Peyer's patch (tissue), 4 donors: ENCODE measurements around the gene NFE2L1. TPM values are rescaled to one million over a fixed set of nuclear protein-coding genes. Genes with fewer than 3 reads are reported as not detected.
"Not testable (repeated sequence)": the region's sequence is repeated elsewhere in the genome, so short reads cannot be mapped to it uniquely, and the experiment has no call there.

Experiments used
- DNase-seq, 3 donors: peaks; one replicate each; pipeline ENCODE4 v3.0.0-alpha.2; 2017 to 2019
- H3K27ac ChIP-seq, 4 donors: fragments of 200-600 bp; sonication (generic); one replicate each; pipeline ENCODE4 v1.5.1; 2016 to 2019
- H3K27me3 ChIP-seq, 2 donors: fragments of 200-600 bp; sonication (generic); one replicate each; pipeline ENCODE4 v1.5.1; 2019
- H3K36me3 ChIP-seq, 3 donors: fragments of 200-600 bp; sonication (generic); one replicate each; pipeline ENCODE4 v1.5.1; 2016 to 2019
- H3K4me1 ChIP-seq, 4 donors: fragments of 200-600 bp; sonication (generic); one replicate each; pipeline ENCODE4 v1.5.1; 2016 to 2019
- H3K4me3 ChIP-seq, 4 donors: fragments of 200-600 bp; sonication (generic); 1 replicate in 3 of 4; 2 replicates in 1 of 4; pipeline ENCODE4 v1.5.1; 2016 to 2019; ENCODE audit warnings: mild to moderate bottlenecking in 1 of 4
- H3K9me3 ChIP-seq, 4 donors: fragments of 200-600 bp; sonication (generic); one replicate each; pipeline ENCODE4 v1.5.1; 2016 to 2019; ENCODE audit warnings: mild to moderate bottlenecking in 1 of 4
- CTCF ChIP-seq, 6 experiments: fragments of 450-650 bp in 4 of 6; fragments of 200-600 bp in 2 of 6; sonication (generic) in 1 of 6; IDR thresholded peaks; one replicate each; pipeline ENCODE4 v1.5.1; 2017 to 2019; ENCODE audit warnings: antibody characterized with exemption in 6 of 6, mild to moderate bottlenecking in 3 of 6, moderate library complexity in 1 of 6
- POLR2A ChIP-seq, 2 donors: fragments of 450-650 bp; IDR thresholded peaks; one replicate each; pipeline ENCODE4 v1.5.1; 2017; ENCODE audit warnings: antibody characterized with exemption in 2 of 2, mild to moderate bottlenecking in 2 of 2, moderate library complexity in 2 of 2
- total RNA-seq, 4 donors: library from RNA; depleted of rRNA; stranded (reverse); fragments of >200 nt; gene quantifications; one replicate each; pipeline ENCODE4 v1.1.0, GENCODE V29; 2016

Gene NFE2L1
- 100 to 1,000 TPM in 3 of 4 donors, 10 to 100 TPM in 1; 89.1 to 228 (median 217) TPM for total RNA-seq

- Histone ChIP-seq H3K36me3 (peaks cover 0 to 22% (median 0%) of the 10 kb centered on the region in 3 donors), H3K27ac (peak within 1 kb of the TSS; percentile 90 to 99 (median 96)), H3K4me1 (peaks cover 0 to 53% (median 24%) of the 10 kb centered on the region in 4 donors), H3K4me3 (peak within 1 kb of the TSS; percentile 80 to 85 (median 82)), H3K27me3 (no peaks in the 10 kb centered on the region), H3K9me3 (no peaks in the 10 kb centered on the region)
- DNase-seq: peak; percentile 97 to 100 (median 99)
- TF ChIP-seq POLR2A (IDR thresholded peaks at IDR 0.05): peak; percentile 62 to 71
- no peak for TF ChIP-seq CTCF (IDR thresholded peaks at IDR 0.05)
These were observed at the start of gene NFE2L1 for GRCh38 chr17:48047741-48048383. NFE2L1 (plus strand) TSS chr17:48048359; CDS start chr17:48051119, 2,760 bp downstream.

GRCh38 chr17:47999582-47999981 lies 48.6 kb upstream of the NFE2L1 start:
- Histone ChIP-seq H3K27me3 (no peaks in the 10 kb centered on the region), H3K9me3 (no peaks in the 10 kb centered on the region), H3K4me3 (no peak overlapping the region), H3K4me1 (peaks cover 0 to 5% (median 0%) of the 10 kb centered on the region in 4 donors), H3K36me3 (no peaks in the 10 kb centered on the region), H3K27ac (no peak overlapping the region)
- peak in 2 of 6 experiments; percentile 8 to 19 for TF ChIP-seq CTCF (IDR thresholded peaks at IDR 0.05)
- TF ChIP-seq POLR2A (IDR thresholded peaks at IDR 0.05): no peak
- DNase-seq: no peak

GRCh38 chr17:48001197-48001596 lies 47.0 kb upstream of the NFE2L1 start:
- Histone ChIP-seq H3K27ac (no peak overlapping the region), H3K9me3 (no peaks in the 10 kb centered on the region), H3K27me3 (no peaks in the 10 kb centered on the region), H3K4me1 (peaks cover 0 to 5% (median 0%) of the 10 kb centered on the region in 4 donors), H3K4me3 (no peak overlapping the region), H3K36me3 (no peaks in the 10 kb centered on the region)
- no peak for DNase-seq
- TF ChIP-seq POLR2A (IDR thresholded peaks at IDR 0.05) (no peak), CTCF (IDR thresholded peaks at IDR 0.05) (no peak)

GRCh38 chr17:48001657-48002056 lies 46.5 kb upstream of the NFE2L1 start:
- H3K4me1 ChIP-seq, H3K36me3 ChIP-seq, DNase-seq, H3K27me3 ChIP-seq, H3K4me3 ChIP-seq, H3K27ac ChIP-seq, H3K9me3 ChIP-seq: not testable (repeated sequence)

GRCh38 chr17:48002266-48002915 lies 45.8 kb upstream of the NFE2L1 start:
- no peak for DNase-seq
- Histone ChIP-seq H3K36me3 (no peaks in the 10 kb centered on the region), H3K4me3 (no peak overlapping the region), H3K27ac (peak overlapping the region in 2 of 4 donors; percentile 22 to 33), H3K27me3 (no peaks in the 10 kb centered on the region), H3K9me3 (no peaks in the 10 kb centered on the region), H3K4me1 (peaks cover 0 to 5% (median 0%) of the 10 kb centered on the region in 4 donors)
- no peak for TF ChIP-seq POLR2A (IDR thresholded peaks at IDR 0.05)
- no peak for TF ChIP-seq CTCF (IDR thresholded peaks at IDR 0.05)

- DNase-seq: no peak
- Histone ChIP-seq H3K4me3 (no peak overlapping the region), H3K27ac (peak overlapping the region in 3 of 4 donors; percentile 7 to 28 (median 22)), H3K9me3 (no peaks in the 10 kb centered on the region), H3K4me1 (peaks cover 0 to 5% (median 0%) of the 10 kb centered on the region in 4 donors), H3K27me3 (no peaks in the 10 kb centered on the region), H3K36me3 (no peaks in the 10 kb centered on the region)
- TF ChIP-seq CTCF (IDR thresholded peaks at IDR 0.05): no peak
- TF ChIP-seq POLR2A (IDR thresholded peaks at IDR 0.05): no peak
These were observed 45.2 kb upstream of the NFE2L1 start for GRCh38 chr17:48002916-48003416.
